ENCODE data around the gene FAM131C. TPM values are rescaled to one million over a fixed set of nuclear protein-coding genes. Genes with fewer than 3 reads are reported as not detected.

FAM131C gene
- polyA plus RNA-seq, 2 donors, result 0.38 to 0.45 TPM

- 88 to 90% methylated on average over 11 of the region's 11 CpGs for WGBS, 2 donors
- H3K36me3 ChIP-seq (ENCODE audit: control insufficient read depth in 2 of 2, insufficient read depth in 2 of 2, low read length in 1 of 2), result no peaks in the 10 kb centered on the region
- no peak overlapping the region for H3K4me3 ChIP-seq (ENCODE audit: low read depth in 1 of 2, low read length in 2 of 2)
- no peaks in the 10 kb centered on the region for H3K9me3 ChIP-seq (ENCODE audit: control insufficient read depth in 2 of 2, insufficient read depth in 1 of 2, low read depth in 1 of 2, low read length in 1 of 2)
- no peaks in the 10 kb centered on the region for H3K27me3 ChIP-seq (ENCODE audit: control insufficient read depth in 1 of 2, insufficient read depth in 2 of 2, low read length in 2 of 2)
- H3K27ac ChIP-seq (ENCODE audit: low read depth in 2 of 2, low read length in 1 of 2), result no peak overlapping the region
- H3K4me1 ChIP-seq (ENCODE audit: control insufficient read depth in 2 of 2, insufficient read depth in 2 of 2, low read length in 1 of 2), result peaks cover 4 to 8% of the 10 kb centered on the region in 2 donors
Observed at GRCh38 chr1:16009678-16010077, 63.8 kb downstream of the FAM131C start.

GRCh38 chr1:16009030-16009460 is 64.4 kb downstream of the FAM131C start:
- Histone ChIP-seq H3K27ac (ENCODE audit: low read depth in 2 of 2, low read length in 1 of 2) (no peak overlapping the region), H3K4me1 (ENCODE audit: control insufficient read depth in 2 of 2, insufficient read depth in 2 of 2, low read length in 1 of 2) (peaks cover 4 to 6% of the 10 kb centered on the region in 2 donors), H3K36me3 (ENCODE audit: control insufficient read depth in 2 of 2, insufficient read depth in 2 of 2, low read length in 1 of 2) (no peaks in the 10 kb centered on the region), H3K4me3 (ENCODE audit: low read depth in 1 of 2, low read length in 2 of 2) (no peak overlapping the region), H3K27me3 (ENCODE audit: control insufficient read depth in 1 of 2, insufficient read depth in 2 of 2, low read length in 2 of 2) (no peaks in the 10 kb centered on the region), H3K9me3 (ENCODE audit: control insufficient read depth in 2 of 2, insufficient read depth in 1 of 2, low read depth in 1 of 2, low read length in 1 of 2) (no peaks in the 10 kb centered on the region)
- WGBS, 2 donors, result 1 to 2% methylated on average over 4 of the region's 4 CpGs

Other genes starting within 250 kb of the FAM131C start
- gene SPEN, start 225.9 kb downstream of the FAM131C start, polyA plus RNA-seq, result 10 to 100 TPM; 14.4 to 15.3 TPM
- 10 to 100 TPM; 27.8 to 41.7 TPM for gene ZBTB17, start 97.5 kb downstream of the FAM131C start, polyA plus RNA-seq
- not detected for gene SRARP, start 69.4 kb downstream of the FAM131C start, polyA plus RNA-seq
- 10 to 100 TPM in 1 of 2 donors, 1 to 10 TPM in 1; 6.6 to 21.7 TPM for gene HSPB7, start 55.6 kb downstream of the FAM131C start, polyA plus RNA-seq
- under 1 TPM; 0.04 to 0.06 TPM for gene CLCNKA, start 51.6 kb downstream of the FAM131C start, polyA plus RNA-seq
- under 1 TPM in 1 of 2 donors, not detected in 1; 0.06 TPM for gene CLCNKB, start 29.9 kb downstream of the FAM131C start, polyA plus RNA-seq
- gene EPHA2, start 82.4 kb upstream of the FAM131C start, polyA plus RNA-seq, result 100 to 1,000 TPM; 111 to 133 TPM
- 10 to 100 TPM; 20.1 to 31.1 TPM for gene ARHGEF19, start 139.0 kb upstream of the FAM131C start, polyA plus RNA-seq
- 1 to 10 TPM; 3.2 to 4.1 TPM for gene CPLANE2, start 163.5 kb upstream of the FAM131C start, polyA plus RNA-seq

All from esophagus (tissue), 2 donors.